K562 (cell line): ENCODE measurements around the gene SKOR1. TPM values are rescaled to one million over a fixed set of nuclear protein-coding genes. Genes with fewer than 3 reads are reported as not detected.

Experiments
- ATAC-seq: fragments of 200-7000 bp; cut with Tn5 transposase; 3 replicates; pipeline ENCODE4 v1.9.1; 2020; ENCODE audit warnings: moderate library complexity
- BruUV-seq: library from RNA; stranded (reverse); fragments of 400-500 nt; replicated peaks from 2 replicates; lab custom pipeline; 2021; lab: Mats Ljungman, UMichigan
- CTCF ChIA-PET: fragments of 300-600 bp; formaldehyde crosslinking; extraction: SDS; loops from one replicate; lab custom pipeline; 2021; ENCODE audit warnings: low intra/inter-chr PET ratio; lab: Yijun Ruan, JAX
- POLR2A ChIA-PET: fragments of 300-600, 350-650 bp; sonication (Branson Sonifier 250); formaldehyde crosslinking; extraction: SDS; loops from one replicate; lab custom pipeline; 2021; ENCODE audit warnings: antibody characterized with exemption, inconsistent platforms; lab: Yijun Ruan, JAX
- DNase-seq, 4 experiments: peaks; one replicate each; pipeline versions ENCODE4 v3.0.0 to v3.0.0-alpha.2; 2011 to 2018; ENCODE audit warnings: low spot score in 3 of 4, mixed read lengths in 3 of 4; ENCODE audit errors: extremely low read depth in 1 of 4
- FAIRE-seq: peaks from 2 replicates; lab custom pipeline; 2011; peaks lifted over from hg19 to GRCh38; lab: Jason Lieb, UNC
- H2AFZ ChIP-seq: 2 replicates; pipeline ENCODE4 v1.6.0; 2011; ENCODE audit warnings: low read depth, low read length, control low read depth, inconsistent platforms
- H3K27ac ChIP-seq: fragments of 200-600 bp; 3 replicates; pipeline ENCODE4 v1.8.0; 2011; ENCODE audit warnings: low read depth, mild to moderate bottlenecking, control low read depth, inconsistent platforms, low read length, moderate library complexity, mixed read lengths; ENCODE audit errors: extremely low read depth
- H3K27me3 ChIP-seq, 2 experiments: fragments of 300-600 bp in 1 of 2; 2 replicates in 1 of 2; 3 replicates in 1 of 2; pipeline versions ENCODE4 v1.6.0 to v1.8.0; 2011; ENCODE audit warnings: inconsistent platforms in 2 of 2, low read length in 2 of 2, mild to moderate bottlenecking in 1 of 2, mixed read lengths in 1 of 2, moderate library complexity in 1 of 2; ENCODE audit not compliant: control insufficient read depth in 2 of 2, insufficient read depth in 2 of 2
- H3K36me3 ChIP-seq: fragments of 300-600 bp; 3 replicates; pipeline ENCODE4 v1.8.0; 2011; ENCODE audit warnings: mild to moderate bottlenecking, low read length, inconsistent platforms; ENCODE audit not compliant: control insufficient read depth, insufficient read depth
- H3K4me1 ChIP-seq, 2 experiments: fragments of 200-600 bp in 1 of 2; replicated peaks in 1 of 2; 2 replicates in 1 of 2; 3 replicates in 1 of 2; pipeline versions ENCODE4 v1.5.1 to v1.8.0; 2011; ENCODE audit warnings: inconsistent platforms in 2 of 2, low read length in 2 of 2, mild to moderate bottlenecking in 1 of 2, mixed read lengths in 1 of 2, moderate library complexity in 1 of 2; ENCODE audit not compliant: control insufficient read depth in 2 of 2, insufficient read depth in 2 of 2
- H3K4me2 ChIP-seq: 2 replicates; pipeline ENCODE4 v1.6.1; 2011; ENCODE audit warnings: low read length, control low read depth, inconsistent platforms, mixed read lengths; ENCODE audit not compliant: insufficient read depth
- H3K4me3 ChIP-seq: fragments of 200-600 bp; sonication (generic), shearing (Covaris generic); 2 replicates; pipeline ENCODE4 v1.5.1; 2016; ENCODE audit warnings: control low read depth, inconsistent platforms
- H3K79me2 ChIP-seq: fragments of 200-600 bp; 3 replicates; pipeline ENCODE4 v1.8.0; 2011; ENCODE audit warnings: low read length, inconsistent platforms; ENCODE audit not compliant: control insufficient read depth, insufficient read depth
- H3K9ac ChIP-seq, 2 experiments: 2 replicates each; pipeline versions ENCODE4 v1.6.0 to v1.6.1; 2011; ENCODE audit warnings: low read depth in 2 of 2, low read length in 2 of 2, control low read depth in 1 of 2, inconsistent platforms in 1 of 2, mild to moderate bottlenecking in 1 of 2, mixed read lengths in 1 of 2; ENCODE audit not compliant: insufficient read depth in 1 of 2
- H3K9me1 ChIP-seq: one replicate; pipeline ENCODE4 v1.6.0; 2011; ENCODE audit warnings: inconsistent platforms, mild to moderate bottlenecking, low read length, moderate library complexity; ENCODE audit not compliant: control insufficient read depth, insufficient read depth
- H3K9me3 ChIP-seq: replicated peaks from 2 replicates; pipeline ENCODE4 v1.5.1; 2011; ENCODE audit warnings: low read depth, low read length, inconsistent platforms; ENCODE audit not compliant: control insufficient read depth, insufficient read depth
- H4K20me1 ChIP-seq: replicated peaks from 2 replicates; pipeline ENCODE4 v1.6.1; 2011; ENCODE audit warnings: low read length, inconsistent platforms, mixed read lengths; ENCODE audit not compliant: control insufficient read depth, insufficient read depth
- C11orf30 ChIP-seq: fragments of 450-650 bp; IDR thresholded peaks from 2 replicates; pipeline ENCODE4 v1.6.1; 2016; ENCODE audit warnings: low read depth, mild to moderate bottlenecking
- ELF4 ChIP-seq: fragments of 450-650 bp; formaldehyde crosslinking; IDR thresholded peaks from 2 replicates; pipeline ENCODE4 v1.4.0; 2022; ENCODE audit warnings: missing genetic modification characterization
- MAFF ChIP-seq: IDR thresholded peaks from 2 replicates; pipeline ENCODE4 v1.6.1; 2012; ENCODE audit warnings: low read length, improper control_type of control experiment
- SMARCE1 ChIP-seq: fragments of 450-650 bp; IDR thresholded peaks from 2 replicates; pipeline ENCODE4 v1.7.1; 2016; ENCODE audit warnings: mild to moderate bottlenecking
- ZNF316 ChIP-seq: fragments of 450-650 bp; IDR thresholded peaks from 2 replicates; pipeline ENCODE4 v1.6.1; 2016
- WGBS: fragments of 100-300 bp; shearing (Covaris generic); methylation state at CpG from one replicate; pipeline ENCODE4 v1.1.6; 2016; ENCODE audit warnings: low coverage, mixed read lengths; ENCODE audit not compliant: insufficient coverage; ENCODE audit errors: missing lambda C conversion rate; 5-methylcytosine and 5-hydroxymethylcytosine counted together
- in situ Hi-C: fragments of 300-500 bp; cut with MboI; formaldehyde crosslinking; loops from 4 replicates; pipeline ENCODE4 v1.15.0; 2018; ENCODE audit warnings: inconsistent platforms, mixed read lengths
- intact Hi-C: fragments of 100-400 bp; cut with micrococcal nuclease; formaldehyde crosslinking; loops from 2 replicates; pipeline ENCODE4 v1.14.2; 2022
- polyA plus RNA-seq, 8 experiments: library from polyadenylated mRNA; depleted of rRNA in 4 of 8; stranded (reverse) in 5 of 8; unstranded in 3 of 8; fragments of >200 nt; fragmentation: Nextera tagmentation in 2 of 8; fragmentation: Illumina TruSeq in 1 of 8; extraction: Ambion mirVana in 2 of 8; extraction: Trizol in 1 of 8; gene quantifications; 2 replicates each; pipeline versions ENCODE4 v1.2.1 to v1.2.3, GENCODE V29; 2011 to 2014; ENCODE audit warnings: inconsistent platforms in 1 of 8, missing spikeins in 1 of 8
- total RNA-seq, 7 experiments: library from RNA; depleted of rRNA in 6 of 7; stranded (reverse); fragments of >200 nt in 6 of 7; fragmentation: Illumina TruSeq in 2 of 7; extraction: Trizol in 2 of 7; gene quantifications; 2 replicates each; pipeline versions ENCODE4 v1.2.1 to v1.2.3, GENCODE V29; 2011 to 2021; ENCODE audit warnings: low replicate concordance in 1 of 7
- TF ChIP-seq, protein P1 (sequence below): sonication (generic); formaldehyde crosslinking; IDR thresholded peaks from 2 replicates; pipeline ENCODE4 v1.8.1; 2023; ENCODE audit warnings: mild to moderate bottlenecking, missing genetic modification reagents

Gene SKOR1
- total and polyA plus RNA-seq, 9 of the 15 experiments (the other 6 are each of a cell fraction or from before 2014, with no cell fraction given): 0.04 to 0.41 (median 0.09) TPM; not detected in 3

DNA sequence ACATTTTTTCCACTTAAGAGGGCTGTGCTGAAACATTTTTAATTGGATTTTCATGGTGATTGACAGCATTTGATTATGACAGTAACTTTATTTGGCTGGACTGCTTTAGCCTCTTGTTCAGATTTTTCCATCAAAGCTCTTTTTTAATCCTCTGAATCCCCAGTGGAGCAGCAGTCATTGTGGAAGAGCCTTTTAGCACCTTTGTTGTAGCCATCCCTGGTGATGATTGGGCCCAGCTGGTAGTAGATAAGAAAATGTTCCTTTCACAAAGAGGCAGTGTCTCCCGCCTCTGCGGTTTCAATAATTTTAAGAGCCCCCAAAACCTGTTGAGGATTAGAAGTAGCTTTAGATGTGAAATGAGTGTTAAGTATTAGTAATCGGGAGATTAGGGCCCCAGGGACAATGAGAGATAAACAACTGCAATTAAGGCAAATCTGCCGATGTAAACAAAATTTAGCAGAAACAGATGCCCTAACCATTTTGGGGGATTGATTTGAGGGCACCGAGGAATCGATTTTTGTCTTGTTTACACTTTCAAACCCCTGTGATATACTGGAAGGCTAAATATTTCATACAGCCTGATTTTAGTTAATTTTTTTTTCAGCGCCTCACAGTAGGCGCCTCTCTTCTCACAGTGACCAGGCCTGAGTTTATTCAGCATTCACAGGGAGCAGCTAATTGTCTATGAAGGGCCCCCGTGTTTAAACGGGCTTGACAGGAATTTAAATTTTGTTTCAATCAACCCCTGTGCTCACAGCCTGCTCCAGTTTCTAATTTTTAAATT is 43.2 kb upstream of the SKOR1 start:
- POLR2A ChIA-PET: interaction anchor here (1.3 to 1.4 kb wide), 2 partner anchors 9 to 10 kb away, joined by 3 to 7 read pairs; no protein-coding TSS in a partner anchor
- DNase-seq (no peak), FAIRE-seq (no peak), ATAC-seq (no peak)
- no TSS peak for BruUV-seq
- Histone ChIP-seq H3K9me1 (no peaks in the 10 kb centered on the region), H3K9me3 (no peaks in the 10 kb centered on the region), H2AFZ (no peak overlapping the region), H3K4me2 (no peak overlapping the region), H3K79me2 (no peaks in the 10 kb centered on the region), H3K9ac (no peak overlapping the region), H3K4me1 (peaks cover 0 to 20% of the 10 kb centered on the region in 2 experiments; a peak in 3 of 5 replicates), H4K20me1 (no peaks in the 10 kb centered on the region), H3K27ac (no peak overlapping the region), H3K4me3 (no peak overlapping the region), H3K36me3 (no peaks in the 10 kb centered on the region), H3K27me3 (no peaks in the 10 kb centered on the region)
- intact Hi-C loops (no loop called here), in situ Hi-C loops (no loop called here)
- 60% methylated on average over 10 of the region's 10 CpGs for WGBS
- TF ChIP-seq ZNF316: peak; percentile 43; the same call in 1 of the 2 replicates
- TF ChIP-seq SMARCE1: no peak
- peak; percentile 42; the same call in 1 of the 2 replicates for TF ChIP-seq C11orf30
- TF ChIP-seq, protein P1, sequence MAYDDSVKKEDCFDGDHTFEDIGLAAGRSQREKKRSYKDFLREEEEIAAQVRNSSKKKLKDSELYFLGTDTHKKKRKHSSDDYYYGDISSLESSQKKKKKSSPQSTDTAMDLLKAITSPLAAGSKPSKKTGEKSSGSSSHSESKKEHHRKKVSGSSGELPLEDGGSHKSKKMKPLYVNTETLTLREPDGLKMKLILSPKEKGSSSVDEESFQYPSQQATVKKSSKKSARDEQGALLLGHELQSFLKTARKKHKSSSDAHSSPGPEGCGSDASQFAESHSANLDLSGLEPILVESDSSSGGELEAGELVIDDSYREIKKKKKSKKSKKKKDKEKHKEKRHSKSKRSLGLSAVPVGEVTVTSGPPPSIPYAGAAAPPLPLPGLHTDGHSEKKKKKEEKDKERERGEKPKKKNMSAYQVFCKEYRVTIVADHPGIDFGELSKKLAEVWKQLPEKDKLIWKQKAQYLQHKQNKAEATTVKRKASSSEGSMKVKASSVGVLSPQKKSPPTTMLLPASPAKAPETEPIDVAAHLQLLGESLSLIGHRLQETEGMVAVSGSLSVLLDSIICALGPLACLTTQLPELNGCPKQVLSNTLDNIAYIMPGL (CRISPR knock-in tag): no peak
- TF ChIP-seq ELF4 (CRISPR knock-in tag): no peak
- peak; percentile 61 for TF ChIP-seq MAFF
- CTCF ChIA-PET: no interaction called here
